NCI-H187 treated with DMSO at 0.1 percent for 48 hours (cell line): ENCODE measurements around the gene FARS2.

Source experiments
- DNase-seq: peaks from one replicate; lab custom pipeline; 2025; lab: John Stamatoyannopoulos, UW

Gene FARS2

GRCh38 chr6:5730585-5731263, 469.4 kb downstream of the FARS2 start:
- DNase-seq = no peak

GRCh38 chr6:5731435-5731834, 470.1 kb downstream of the FARS2 start:
- no peak for DNase-seq

GRCh38 chr6:5732496-5732895, 471.2 kb downstream of the FARS2 start:
- no peak for DNase-seq

GRCh38 chr6:5736016-5736738, 474.9 kb downstream of the FARS2 start:
- no peak for DNase-seq

GRCh38 chr6:5737460-5737859, 476.1 kb downstream of the FARS2 start:
- no peak for DNase-seq

GRCh38 chr6:5738211-5738610, 476.9 kb downstream of the FARS2 start:
- DNase-seq = no peak

- no peak for DNase-seq
These were observed 483.2 kb downstream of the FARS2 start for GRCh38 chr6:5744497-5744896.

- DNase-seq = no peak
These were observed 483.8 kb downstream of the FARS2 start for GRCh38 chr6:5745081-5745480.

- no peak for DNase-seq
These were observed 484.9 kb downstream of the FARS2 start for GRCh38 chr6:5746053-5746758.

- no peak for DNase-seq
These were observed 485.4 kb downstream of the FARS2 start for GRCh38 chr6:5746759-5747130.

GRCh38 chr6:5747379-5747778, 486.1 kb downstream of the FARS2 start:
- DNase-seq = no peak

GRCh38 chr6:5749016-5749650, 487.8 kb downstream of the FARS2 start:
- DNase-seq = no peak

- DNase-seq = no peak
These were observed 488.4 kb downstream of the FARS2 start for GRCh38 chr6:5749651-5750215.

- DNase-seq = no peak
These were observed 490.4 kb downstream of the FARS2 start for GRCh38 chr6:5751525-5752390.

- DNase-seq = no peak
These were observed 491.0 kb downstream of the FARS2 start for GRCh38 chr6:5752391-5752680.

- DNase-seq = no peak
These were observed 491.9 kb downstream of the FARS2 start for GRCh38 chr6:5753209-5753608.

- DNase-seq = no peak
These were observed 493.6 kb downstream of the FARS2 start for GRCh38 chr6:5754904-5755303.

- DNase-seq = no peak
These were observed 498.3 kb downstream of the FARS2 start for GRCh38 chr6:5759571-5759970.

GRCh38 chr6:5761370-5761769, 500.1 kb downstream of the FARS2 start:
- DNase-seq = no peak

GRCh38 chr6:5762561-5762968, 501.3 kb downstream of the FARS2 start:
- no peak for DNase-seq

GRCh38 chr6:5763407-5763806, 502.1 kb downstream of the FARS2 start:
- no peak for DNase-seq

- DNase-seq = no peak
These were observed 502.6 kb downstream of the FARS2 start for GRCh38 chr6:5763871-5764270.
